Measurements from ENCODE around the gene FSD1.
"Not testable (repeated sequence)": the region's sequence is repeated elsewhere in the genome, so short reads cannot be mapped to it uniquely, and the experiment has no call there.

The FSD1 gene

GRCh38 chr19:4345342-4346019 lies 41.1 kb downstream of the FSD1 start:
- Histone ChIP-seq H3K36me3 (peaks cover 5% of the 10 kb centered on the region), H3K4me1 (peaks cover 4% of the 10 kb centered on the region; the same call in 1 of the 2 replicates), H3K27me3 (no peaks in the 10 kb centered on the region), H3K9me3 (no peaks in the 10 kb centered on the region), H3K4me3 (ENCODE audit: low read depth, low read length) (no peak overlapping the region)
- DNase-seq: no peak
- TF ChIP-seq CTCF (IDR thresholded peaks at IDR 0.05; ENCODE audit: low read depth, low read length): no peak

GRCh38 chr19:4346020-4346383 lies 41.6 kb downstream of the FSD1 start:
- H3K27me3 ChIP-seq: no peaks in the 10 kb centered on the region
- TF ChIP-seq CTCF (IDR thresholded peaks at IDR 0.05; ENCODE audit: low read depth, low read length): no peak
- no peak overlapping the region for H3K4me3 ChIP-seq (ENCODE audit: low read depth, low read length)
- H3K4me1 ChIP-seq: peaks cover 4% of the 10 kb centered on the region; the same call in 1 of the 2 replicates
- peaks cover 5% of the 10 kb centered on the region for H3K36me3 ChIP-seq
- DNase-seq: no peak
- H3K9me3 ChIP-seq: no peaks in the 10 kb centered on the region

- no peak for TF ChIP-seq CTCF (IDR thresholded peaks at IDR 0.05; ENCODE audit: low read depth, low read length)
- no peaks in the 10 kb centered on the region for H3K9me3 ChIP-seq
- H3K36me3 ChIP-seq: peaks cover 5% of the 10 kb centered on the region
- no peaks in the 10 kb centered on the region for H3K27me3 ChIP-seq
- DNase-seq: no peak
- H3K4me3 ChIP-seq (ENCODE audit: low read depth, low read length): no peak overlapping the region
- no peaks in the 10 kb centered on the region for H3K4me1 ChIP-seq
These were observed 43.1 kb downstream of the FSD1 start for GRCh38 chr19:4347521-4347920.

GRCh38 chr19:4349225-4349624 lies 44.8 kb downstream of the FSD1 start:
- not testable (repeated sequence) for DNase-seq; H3K36me3 ChIP-seq; H3K27me3 ChIP-seq; H3K9me3 ChIP-seq; H3K4me3 ChIP-seq (ENCODE audit: low read depth, low read length); H3K4me1 ChIP-seq

GRCh38 chr19:4350111-4350510 lies 45.7 kb downstream of the FSD1 start:
- Histone ChIP-seq H3K9me3 (no peaks in the 10 kb centered on the region), H3K4me3 (ENCODE audit: low read depth, low read length) (no peak overlapping the region), H3K27me3 (no peaks in the 10 kb centered on the region), H3K4me1 (no peaks in the 10 kb centered on the region), H3K36me3 (peaks cover 8% of the 10 kb centered on the region)
- no peak for TF ChIP-seq CTCF (IDR thresholded peaks at IDR 0.05; ENCODE audit: low read depth, low read length)
- DNase-seq: no peak

- TF ChIP-seq CTCF (IDR thresholded peaks at IDR 0.05; ENCODE audit: low read depth, low read length): no peak
- no peaks in the 10 kb centered on the region for H3K4me1 ChIP-seq
These were observed 46.3 kb downstream of the FSD1 start for GRCh38 chr19:4350726-4351125.

More at GRCh38 chr19:4350726-4351125, 46.3 kb downstream of the FSD1 start:
- peaks cover 6% of the 10 kb centered on the region for H3K36me3 ChIP-seq
- no peak overlapping the region for H3K4me3 ChIP-seq (ENCODE audit: low read depth, low read length)
- no peaks in the 10 kb centered on the region for H3K27me3 ChIP-seq
- no peaks in the 10 kb centered on the region for H3K9me3 ChIP-seq
- no peak for DNase-seq

Data from BE2C (cell line).